ENCODE measurements around the gene DCAF7.
A peak's percentile ranks its signal among the peaks of the same experiment; 100 is the strongest.

The DCAF7 gene

DNA sequence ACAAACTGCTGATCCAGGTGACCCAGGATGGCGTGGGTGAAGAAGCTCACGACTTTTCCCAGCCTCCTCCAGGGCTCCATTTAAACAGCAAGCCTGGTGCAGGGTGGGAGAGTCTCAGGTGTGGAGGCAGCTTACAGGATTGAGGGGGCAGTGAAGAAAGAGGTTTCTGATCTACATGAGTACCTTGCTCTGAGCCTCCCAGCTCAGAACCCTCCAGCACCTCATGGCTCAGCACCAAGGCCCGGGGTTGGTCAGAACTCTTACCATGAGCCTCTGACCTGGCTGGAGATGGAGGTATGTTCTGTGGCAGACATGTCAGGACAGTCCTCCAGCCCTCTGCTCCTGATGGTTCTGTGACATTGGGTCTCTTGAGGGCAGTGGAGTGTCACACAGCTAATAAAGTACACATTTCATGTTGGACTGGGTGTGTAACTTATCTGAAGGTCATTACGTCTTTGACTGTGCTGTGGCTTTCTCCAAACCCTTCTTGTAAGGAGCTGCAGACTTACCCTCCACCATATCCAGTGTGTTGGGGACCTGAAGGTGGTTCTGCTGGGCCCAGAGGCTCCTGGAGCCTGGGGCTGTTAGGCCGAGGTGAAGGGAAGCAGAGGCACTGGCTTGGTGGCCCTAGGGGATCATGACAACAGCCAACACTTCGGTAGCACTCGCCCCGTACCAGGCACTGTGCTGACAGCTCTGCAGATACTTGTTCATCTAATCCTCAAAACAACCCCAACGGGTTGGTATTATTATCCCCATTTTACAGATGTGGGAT is 3.8 kb upstream of the DCAF7 start:
- no peak for DNase-seq

DNA sequence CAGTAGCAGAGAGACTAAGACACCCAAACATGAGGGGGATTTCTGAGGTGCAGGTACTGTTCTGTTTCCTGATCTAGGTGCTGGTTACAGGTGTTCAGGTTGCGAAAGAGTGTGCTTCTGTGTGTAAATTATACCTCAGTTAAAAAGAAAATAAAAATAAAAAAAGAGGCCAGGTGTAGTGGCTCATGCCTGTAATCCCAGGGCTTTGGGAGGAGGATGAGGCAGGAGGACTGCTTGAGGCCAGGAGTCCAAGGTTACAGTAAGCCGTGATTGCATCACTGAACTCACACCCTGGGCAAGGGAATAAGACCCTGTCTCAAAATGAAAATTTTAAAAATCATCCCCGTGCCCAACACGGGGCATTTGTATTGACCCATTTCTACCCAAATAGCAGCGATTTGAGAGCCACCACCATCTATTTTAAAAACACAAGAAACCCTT is 3.2 kb upstream of the DCAF7 start:
- no peak for DNase-seq

DNA sequence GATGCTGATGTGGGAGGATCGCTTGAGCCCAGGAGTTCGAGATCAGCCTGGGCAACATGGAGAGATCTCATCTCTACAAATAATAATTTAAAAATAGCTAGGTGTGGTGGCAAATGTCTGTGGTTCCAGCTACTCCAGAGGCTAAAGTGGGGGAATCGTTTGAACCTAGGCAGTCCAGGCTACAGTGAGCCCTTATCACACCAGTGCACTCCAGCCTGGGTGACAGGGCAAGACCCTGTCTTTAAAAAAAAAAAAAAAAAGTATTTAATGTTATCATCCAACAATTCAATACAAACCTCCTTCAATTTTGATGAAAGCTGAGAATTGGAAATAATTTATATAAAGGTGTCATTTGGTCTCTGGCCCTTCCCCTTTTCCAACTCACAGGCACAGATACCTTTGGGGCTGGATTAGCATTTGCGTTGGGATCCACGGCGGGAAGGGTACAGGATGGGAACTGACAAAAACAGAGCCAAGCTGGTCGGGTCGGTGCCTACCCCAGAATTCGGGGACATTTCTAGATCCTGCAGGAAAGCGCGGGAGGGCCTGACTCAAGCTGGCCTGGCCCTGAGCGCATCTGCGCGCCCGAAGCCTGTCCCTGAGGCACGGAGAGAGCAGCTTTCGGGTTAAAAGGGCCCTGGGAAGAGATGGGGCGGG is 860 bp upstream of the DCAF7 start:
- DNase-seq = no peak

DNA sequence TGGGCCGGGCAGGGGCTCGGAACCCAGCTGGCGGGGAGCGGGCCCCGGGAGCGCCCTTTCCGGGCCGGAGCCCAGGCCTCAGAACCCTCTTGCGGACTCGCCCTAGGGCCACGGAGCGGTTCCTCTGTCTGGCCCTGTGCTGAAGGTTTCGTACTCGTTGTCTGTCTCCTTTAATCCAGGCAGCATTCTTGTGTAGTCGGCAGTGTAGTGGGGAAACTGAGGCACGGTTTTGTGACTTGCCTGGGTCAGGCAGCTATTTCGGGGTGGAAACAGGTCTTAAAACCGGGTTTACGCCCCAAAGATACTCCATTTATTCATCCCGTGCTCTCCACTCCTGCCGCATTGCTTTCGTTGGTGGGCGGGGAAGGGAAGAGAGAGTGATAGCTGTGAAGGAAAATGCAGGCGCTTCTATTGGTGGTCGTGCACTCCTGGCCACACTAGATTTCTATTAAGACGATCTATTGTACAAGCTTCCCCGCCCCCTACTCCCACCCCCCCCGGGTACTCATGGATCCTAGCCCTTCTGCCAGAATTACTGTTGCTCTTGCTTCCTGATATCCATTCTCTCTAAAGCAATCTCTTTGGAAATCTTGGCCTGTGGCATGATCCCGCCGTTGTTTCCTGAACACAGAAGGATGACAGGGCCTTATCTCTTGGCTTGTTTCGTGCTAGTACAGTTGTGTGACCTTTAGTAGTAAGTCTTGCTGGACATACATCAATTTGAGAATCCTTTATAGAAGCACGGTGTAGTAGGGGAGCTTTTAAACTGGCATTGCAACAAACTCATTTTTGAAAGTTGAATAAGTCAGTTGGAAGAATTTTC is 751 bp downstream of the DCAF7 start:
- DNase-seq = peak; percentile 7

DNA sequence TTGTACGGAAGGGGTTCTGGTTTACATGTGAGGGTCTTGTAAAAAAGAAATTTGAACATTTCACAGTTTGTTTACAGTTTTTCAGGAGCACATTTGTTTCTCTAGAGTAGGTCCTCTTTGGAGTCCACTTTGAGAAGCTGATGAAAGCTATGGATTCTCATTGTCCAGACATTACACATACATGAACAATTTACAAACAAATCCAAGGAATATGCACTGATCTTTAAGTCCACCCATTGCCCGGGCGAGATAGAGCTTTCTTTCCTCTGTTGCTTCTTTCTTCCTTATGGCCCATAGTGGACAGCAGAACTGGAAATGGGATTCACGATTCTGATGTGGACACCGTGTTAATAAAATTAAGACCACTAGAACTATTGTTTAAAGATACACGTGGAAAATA is 1.9 kb downstream of the DCAF7 start:
- no peak for DNase-seq

DNA sequence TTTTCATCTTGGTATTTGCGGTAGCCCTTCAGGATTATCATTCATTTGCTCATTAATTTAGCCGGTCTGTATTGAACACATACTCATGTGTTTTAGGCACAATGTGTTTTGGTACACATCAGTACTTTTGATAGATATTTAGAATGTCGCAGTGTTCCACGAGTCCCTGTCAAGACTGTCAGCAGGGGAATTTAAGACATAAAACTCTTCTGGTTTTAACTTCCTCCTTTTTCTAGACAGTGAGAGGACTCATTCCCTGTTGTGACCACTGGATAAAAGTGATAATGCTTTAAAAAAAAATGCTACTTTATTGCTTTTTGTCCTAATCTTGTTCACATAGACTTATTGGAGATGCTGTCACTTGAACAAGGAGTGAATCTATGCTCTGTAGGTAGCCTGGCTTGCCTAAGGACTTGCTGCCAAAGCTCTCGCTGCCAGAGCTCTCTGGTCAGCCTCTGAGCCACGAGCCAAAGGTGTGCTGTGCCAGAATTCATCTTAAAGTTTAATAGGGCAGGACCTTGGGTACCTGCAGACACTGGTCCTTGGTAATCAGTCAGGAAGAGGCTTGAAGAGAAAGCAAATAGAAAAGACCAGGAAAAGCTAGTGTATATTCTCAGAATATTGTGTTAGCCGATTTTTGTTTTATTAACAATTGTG is 5.4 kb downstream of the DCAF7 start:
- no peak for DNase-seq

DNA sequence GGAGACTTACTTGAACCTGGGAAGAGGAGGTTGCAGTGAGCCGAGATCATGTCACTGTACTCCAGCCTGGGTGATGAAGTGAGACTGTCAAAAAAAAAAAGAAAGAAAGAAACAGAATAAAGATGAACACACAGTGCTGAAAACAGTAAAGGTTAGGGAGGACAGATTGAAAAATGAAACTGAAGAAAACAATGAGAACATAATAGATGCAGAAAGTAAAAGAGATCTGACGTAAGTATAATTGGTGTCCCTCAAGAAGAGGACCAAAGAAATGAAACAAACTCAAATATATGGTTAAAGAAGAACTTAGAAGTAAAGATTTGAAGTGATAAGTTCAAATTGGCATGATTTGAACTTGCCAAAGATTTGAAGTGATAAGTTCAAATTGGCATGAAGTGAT is 7.1 kb downstream of the DCAF7 start:
- DNase-seq = no peak

DNA sequence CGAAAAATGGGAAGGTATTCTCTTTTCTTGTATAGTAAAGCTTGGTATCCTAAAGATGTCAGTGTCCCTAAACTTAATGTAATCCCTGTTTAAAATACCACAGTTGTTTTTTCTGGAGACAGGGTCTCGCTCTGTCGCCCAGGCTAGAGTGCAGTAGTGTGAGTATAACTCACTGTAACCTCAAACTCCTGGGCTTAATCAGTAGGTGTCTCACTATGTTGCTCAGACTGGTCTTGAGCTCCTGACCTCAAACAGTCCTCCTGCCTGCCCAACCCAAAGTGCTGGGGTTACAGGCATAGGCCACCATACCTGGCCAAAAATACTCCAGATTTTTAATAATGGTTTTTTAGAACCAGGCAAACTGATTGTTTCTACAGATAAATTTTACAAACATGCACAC is 8.2 kb downstream of the DCAF7 start:
- DNase-seq = no peak

DNA sequence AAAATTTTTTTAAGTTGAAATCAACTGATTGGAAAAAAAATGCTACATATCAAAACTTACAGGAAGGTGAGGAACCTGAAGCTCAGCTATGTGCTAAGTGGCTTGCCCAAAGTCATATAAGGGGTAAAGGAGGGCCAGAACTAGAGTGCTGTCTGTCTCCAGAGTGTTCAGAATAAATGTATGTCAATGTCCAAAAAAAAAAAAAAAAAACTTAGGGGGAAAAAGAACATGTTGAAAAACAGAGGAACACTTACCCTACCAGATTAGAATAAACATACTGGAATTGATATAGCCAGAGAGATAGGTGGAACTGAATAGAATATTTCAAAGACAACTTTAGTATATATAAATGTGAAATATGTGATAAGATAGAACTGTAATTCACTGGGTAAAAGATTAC is 11.5 kb downstream of the DCAF7 start:
- no peak for DNase-seq

DNA sequence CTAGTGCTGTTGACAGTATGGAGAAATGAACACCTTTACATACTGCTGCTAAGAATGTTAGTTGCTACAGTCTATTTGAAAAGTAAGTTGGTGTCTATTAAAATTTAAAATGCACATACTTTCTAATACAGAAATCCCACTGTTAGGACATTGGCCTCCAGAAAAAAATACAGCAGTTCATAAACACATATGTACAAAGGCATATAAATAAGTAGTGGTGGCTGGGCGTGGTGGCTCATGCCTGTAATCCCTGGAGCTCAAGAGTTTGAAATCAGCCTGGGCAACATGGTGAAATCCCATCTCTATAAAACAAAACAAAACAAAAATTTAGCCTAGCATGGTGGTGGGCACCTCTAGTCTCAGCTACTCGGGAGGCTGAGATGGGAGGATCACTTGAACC is 13.1 kb downstream of the DCAF7 start:
- DNase-seq = no peak

DNA sequence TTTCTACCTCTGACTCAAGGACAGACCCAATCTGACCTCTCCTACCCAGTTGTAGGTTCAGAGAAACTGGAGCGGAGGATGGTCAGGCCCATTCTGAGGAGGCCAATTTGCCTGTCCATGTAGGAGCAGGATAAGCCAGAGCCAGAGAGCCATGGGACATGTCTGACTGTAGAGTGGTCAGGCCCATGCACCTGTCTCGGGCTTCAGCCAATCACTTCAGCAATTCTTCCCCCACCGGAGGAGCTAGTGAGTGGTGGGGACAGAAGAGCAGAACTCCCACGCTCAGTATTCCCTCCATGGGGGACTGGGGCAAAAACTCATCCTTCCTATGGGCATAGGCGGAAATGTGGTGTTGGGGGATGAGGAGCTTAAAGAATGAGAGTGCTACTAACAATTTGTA is 14.3 kb downstream of the DCAF7 start:
- DNase-seq = no peak

DNA sequence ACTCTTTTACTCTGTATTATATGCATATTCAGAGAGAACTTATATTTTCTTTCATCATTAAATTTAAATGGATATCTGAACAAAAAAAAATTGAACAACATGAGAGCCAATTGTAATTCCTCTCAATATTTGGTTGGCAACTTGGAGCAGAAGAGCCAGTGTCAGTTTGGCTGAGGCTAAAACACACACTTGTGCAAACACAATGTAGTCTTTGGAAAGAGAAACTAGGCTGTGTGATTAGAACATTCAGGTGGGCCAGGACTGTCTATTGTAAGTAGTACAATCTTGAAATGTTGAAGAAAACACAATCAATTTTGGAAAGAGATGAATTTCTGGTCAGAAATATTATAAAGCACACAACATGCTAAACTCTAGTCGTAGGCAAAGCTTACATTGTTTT is 17.0 kb downstream of the DCAF7 start:
- DNase-seq = no peak

DNA sequence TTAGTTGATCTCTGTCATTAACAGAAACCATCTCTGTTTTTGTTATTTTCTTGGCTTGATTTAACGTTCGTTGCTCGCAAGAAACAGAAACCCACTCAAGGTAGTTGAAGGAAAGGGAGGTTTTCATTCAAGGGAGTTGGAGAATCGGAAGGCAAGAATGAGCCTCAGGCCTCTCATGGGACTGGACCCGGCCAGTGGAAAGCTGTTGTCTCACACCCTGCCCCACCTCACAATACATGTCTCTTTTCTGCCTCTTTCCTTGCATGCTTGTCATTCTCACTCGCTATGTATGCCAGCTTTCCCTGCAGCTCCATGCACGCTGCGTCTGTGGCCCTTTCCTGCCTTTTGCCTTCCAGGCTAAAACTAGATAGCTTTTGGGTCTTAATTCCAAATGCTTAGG is 18.3 kb downstream of the DCAF7 start:
- DNase-seq = no peak

DNA sequence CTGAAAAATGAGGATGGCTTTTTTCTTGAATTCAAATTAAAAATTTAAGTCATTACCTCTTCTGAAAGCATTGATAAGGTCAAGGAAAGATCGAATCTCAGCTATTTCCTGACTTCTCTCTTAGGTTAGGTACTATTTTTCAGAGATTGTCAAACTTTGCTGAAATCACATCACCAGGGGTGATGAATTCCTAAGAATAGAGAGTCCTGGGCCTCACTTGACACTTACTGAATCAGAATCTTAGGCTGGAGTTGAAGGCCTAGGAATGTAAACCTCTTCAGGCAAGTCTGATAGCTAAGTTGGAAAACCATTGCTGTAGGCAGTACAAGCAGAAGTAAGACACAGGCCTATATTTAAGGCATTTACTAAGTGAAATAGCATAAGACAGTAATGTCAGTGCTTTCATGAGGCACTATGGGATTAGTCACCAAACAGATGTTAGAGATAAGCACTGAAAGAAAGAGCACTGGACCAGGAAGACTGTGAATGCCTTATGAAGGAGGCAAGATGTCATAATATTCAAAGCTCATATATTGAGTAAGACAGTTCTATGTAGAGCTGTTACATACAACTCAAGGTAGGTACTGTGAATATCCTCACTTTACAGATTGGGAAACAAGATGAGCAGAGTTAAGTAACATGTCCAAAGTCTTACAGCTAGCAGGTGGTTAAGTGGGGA is 21.5 kb downstream of the DCAF7 start:
- DNase-seq = no peak

DNA sequence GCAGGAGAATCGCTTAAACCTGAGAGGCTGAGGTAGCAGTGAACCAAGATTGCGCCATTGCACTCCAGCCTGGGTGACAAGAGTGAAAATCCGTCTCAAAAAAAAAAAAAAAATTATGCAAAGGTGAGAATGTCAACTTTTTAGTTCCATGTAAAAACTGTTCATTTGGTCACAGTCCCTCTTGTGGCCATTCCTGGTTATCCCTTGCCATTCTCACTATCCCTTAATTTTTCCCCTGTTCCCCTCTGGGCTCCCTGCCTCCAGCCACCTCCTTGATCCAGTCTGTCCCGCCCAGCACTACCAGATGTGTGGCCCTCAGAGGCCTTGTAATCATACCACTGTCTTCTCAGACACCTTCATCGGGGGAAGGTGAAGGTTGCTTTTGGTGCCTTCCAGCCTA is 23.4 kb downstream of the DCAF7 start:
- DNase-seq = no peak

DNA sequence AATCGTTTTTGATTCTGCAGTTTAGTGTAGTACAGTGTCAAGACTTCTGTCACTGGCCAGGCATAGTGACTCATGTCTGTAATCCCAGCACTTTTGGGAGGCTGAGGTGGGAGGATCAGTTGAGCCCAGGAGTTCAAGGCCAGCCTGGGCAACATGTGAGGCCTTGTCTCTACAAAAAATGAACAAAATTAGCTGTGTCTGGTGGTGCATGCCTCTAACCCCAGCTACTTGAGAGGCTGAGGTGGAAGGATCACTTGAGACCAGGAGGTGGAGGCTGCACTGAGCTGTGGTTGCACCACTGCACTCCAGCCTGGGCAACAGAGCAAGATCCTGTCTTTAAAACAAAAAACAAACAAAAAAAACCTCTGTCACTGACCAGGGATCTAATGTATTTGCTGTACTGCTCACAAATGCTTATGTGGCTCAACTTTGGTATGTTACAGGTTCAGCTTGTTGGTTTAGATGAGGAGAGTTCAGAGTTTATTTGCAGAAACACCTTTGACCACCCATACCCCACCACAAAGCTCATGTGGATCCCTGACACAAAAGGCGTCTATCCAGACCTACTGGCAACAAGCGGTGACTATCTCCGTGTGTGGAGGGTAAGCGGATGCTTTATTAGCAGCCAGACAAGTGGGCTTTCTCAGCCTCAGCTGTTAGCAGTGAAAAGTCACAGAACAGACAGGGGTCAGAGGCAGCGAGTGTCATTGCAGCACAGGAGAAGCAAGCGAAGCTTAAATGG is 27.9 kb downstream of the DCAF7 start:
- DNase-seq = no peak

DNA sequence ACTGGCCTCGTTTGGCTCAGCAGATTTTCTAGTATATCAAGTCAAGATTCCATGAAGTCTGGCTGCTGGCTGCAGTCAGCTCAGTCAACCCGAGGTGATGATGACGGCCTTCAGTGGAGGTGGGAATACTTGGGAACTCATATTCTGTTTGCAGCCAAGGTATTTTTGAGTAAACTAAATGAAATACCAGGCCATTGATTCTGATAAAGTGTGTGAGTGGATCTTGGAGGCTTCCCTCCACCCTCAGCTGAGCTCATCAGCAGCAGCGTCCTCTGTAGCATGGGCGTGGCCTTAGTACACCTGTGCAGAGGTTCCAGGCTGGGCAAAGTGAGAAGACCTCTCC is 28.5 kb downstream of the DCAF7 start:
- DNase-seq = no peak

DNA sequence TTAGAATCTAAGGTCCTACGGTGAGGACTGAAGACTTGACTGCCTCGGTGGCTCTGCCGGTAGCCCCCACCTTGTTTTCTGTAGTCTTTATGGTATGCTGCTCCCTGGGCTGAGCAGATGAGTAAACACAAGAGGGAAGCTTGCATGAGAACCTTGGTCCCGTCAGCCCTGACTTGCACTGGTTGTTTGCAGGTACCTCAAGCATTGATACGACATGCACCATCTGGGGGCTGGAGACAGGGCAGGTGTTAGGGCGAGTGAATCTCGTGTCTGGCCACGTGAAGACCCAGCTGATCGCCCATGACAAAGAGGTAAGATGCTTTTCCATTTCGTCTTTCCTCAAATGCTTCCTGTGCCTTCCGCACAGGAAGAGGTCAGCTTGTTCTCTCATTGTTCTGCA is 29.4 kb downstream of the DCAF7 start:
- DNase-seq = no peak

DNA sequence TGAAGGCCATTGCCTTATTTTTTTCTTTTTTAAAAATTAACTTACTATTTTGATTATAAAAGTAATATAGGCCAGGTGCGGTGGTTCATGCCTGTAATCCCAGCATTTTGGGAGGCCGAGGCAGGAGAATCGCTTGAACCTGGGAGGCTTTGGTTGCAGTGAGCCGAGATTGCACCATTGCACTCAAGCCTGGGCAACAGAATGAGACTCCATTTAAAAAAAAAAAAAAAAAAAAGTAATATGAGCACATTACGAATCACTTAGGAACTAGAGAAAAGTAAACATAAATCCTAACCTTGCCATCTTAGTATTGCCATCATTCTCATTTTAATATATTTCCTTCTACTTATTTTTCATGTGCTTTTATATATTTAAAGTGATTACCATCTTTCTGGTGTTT is 37.5 kb downstream of the DCAF7 start:
- no peak for DNase-seq

DNA sequence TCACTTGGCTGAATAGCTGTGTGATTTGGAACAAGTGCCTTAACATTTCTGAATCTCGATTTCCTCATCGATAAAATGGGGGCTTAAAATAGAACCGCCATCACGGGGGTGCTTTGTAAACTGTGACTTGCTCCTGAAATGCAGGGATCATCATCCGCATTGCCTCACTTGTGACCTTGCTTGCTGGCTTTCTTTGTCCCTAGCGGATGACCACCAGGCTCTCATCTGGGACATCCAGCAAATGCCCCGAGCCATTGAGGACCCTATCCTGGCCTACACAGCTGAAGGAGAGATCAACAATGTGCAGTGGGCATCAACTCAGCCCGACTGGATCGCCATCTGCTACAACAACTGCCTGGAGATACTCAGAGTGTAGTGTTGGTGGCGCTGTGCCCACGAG is 38.5 kb downstream of the DCAF7 start:
- no peak for DNase-seq

DNA sequence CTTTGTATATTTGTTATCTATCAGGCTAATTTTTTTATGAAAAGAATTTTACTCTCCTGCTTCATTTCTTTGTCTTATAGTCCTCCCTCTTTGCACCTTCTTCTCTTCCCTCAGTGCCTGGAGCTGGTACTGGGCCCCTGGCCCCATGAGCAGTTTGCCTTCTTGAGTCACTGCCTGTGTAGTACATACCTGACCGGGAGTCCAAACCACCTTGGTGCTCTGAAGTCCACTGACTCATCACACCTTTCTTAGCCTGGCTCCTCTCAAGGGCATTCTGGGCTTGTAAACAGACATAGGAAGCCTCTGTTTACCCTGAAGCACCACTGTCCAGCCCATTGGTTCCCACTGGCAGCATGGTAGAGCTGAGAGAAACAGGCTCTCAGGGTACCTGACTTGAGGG is 39.4 kb downstream of the DCAF7 start:
- DNase-seq = no peak

DNA sequence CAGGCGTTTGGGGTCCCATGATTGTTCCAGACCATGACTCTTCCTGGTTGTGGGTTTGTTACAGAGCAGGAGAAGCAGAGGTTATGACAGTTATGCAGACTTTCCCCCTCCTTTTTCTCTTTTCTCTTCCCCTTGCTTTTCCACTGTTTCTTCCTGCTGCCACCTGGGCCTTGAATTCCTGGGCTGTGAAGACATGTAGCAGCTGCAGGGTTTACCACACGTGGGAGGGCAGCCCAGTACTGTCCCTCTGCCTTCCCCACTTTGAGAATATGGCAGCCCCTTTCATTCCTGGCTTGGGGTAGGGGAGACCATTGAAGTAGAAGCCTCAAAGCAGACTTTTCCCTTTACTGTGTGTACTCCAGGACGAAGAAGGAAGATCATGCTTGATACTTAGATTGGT is 42.5 kb downstream of the DCAF7 start:
- no peak for DNase-seq

Data from activated T-cell treated with anti-CD3 and anti-CD28 coated beads for 4 hours (primary cell).